ENCODE measurements around the gene LRIG2.

LRIG2 gene

GRCh38 chr1:113126207-113126606, 53.2 kb downstream of the LRIG2 start:
- DNase-seq (ENCODE audit: low read depth) = no peak
- H3K4me3 ChIP-seq (ENCODE audit: control insufficient read depth, low read depth, low read length) = no peak overlapping the region
- TF ChIP-seq CTCF (conservative IDR thresholded peaks at IDR 0.05; ENCODE audit: control insufficient read depth, insufficient read depth, low read depth, low read length) = no peak

DNA sequence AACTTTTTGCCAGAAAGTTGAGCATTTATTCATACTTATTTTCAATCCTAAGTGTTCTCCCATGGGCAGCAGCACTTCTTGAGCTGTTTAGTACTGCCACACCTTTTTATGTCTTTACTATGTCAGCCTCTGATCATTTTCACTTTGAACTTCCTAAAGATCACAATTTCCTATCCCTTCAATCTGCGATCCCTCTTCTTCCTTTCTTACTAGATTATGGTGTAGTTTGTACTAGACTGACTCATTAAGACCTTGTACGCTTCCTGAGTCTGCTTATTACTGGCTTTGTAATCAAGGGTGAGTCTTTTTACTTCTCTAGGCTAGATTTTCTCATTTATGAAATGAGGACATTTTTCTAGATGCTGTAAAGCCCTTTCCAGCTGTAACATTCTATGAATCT, 55.1 kb downstream of the LRIG2 start:
- no peak for DNase-seq (ENCODE audit: low read depth)
- TF ChIP-seq CTCF (conservative IDR thresholded peaks at IDR 0.05; ENCODE audit: control insufficient read depth, insufficient read depth, low read depth, low read length) = no peak
- no peak overlapping the region for H3K4me3 ChIP-seq (ENCODE audit: control insufficient read depth, low read depth, low read length)

DNA sequence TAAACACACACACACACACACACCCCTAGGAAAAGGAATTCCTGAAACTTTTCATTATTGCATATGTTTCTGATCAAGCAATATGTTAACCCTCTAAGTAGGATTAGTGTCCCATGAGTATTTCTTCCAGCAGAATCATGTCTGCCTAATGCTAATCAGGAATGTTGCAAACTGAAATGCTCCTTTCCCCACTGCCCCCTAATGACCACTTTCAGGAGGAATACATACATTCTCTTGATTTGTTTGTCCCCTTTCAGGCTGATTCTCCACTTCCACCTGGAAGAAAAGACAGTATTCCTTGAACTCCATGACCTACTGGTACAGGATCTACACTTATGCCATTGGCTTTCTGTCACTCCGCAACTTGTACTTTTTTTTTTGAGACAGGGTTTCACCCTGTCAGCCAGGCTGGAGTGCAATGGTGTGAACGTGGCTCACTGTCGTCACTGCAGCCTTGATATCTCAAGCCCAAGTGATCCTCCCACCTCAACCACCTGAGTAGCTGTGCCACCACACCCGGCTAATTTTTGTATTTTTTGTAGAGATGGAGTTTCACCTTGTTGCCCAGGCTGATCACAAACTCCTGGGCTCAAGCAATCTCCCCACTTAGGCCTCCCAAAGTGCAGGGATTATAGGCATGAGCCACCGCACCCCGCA, 56.7 kb downstream of the LRIG2 start:
- no peak for DNase-seq (ENCODE audit: low read depth)
- H3K4me3 ChIP-seq (ENCODE audit: control insufficient read depth, low read depth, low read length) = no peak overlapping the region
- no peak for TF ChIP-seq CTCF (conservative IDR thresholded peaks at IDR 0.05; ENCODE audit: control insufficient read depth, insufficient read depth, low read depth, low read length)

DNA sequence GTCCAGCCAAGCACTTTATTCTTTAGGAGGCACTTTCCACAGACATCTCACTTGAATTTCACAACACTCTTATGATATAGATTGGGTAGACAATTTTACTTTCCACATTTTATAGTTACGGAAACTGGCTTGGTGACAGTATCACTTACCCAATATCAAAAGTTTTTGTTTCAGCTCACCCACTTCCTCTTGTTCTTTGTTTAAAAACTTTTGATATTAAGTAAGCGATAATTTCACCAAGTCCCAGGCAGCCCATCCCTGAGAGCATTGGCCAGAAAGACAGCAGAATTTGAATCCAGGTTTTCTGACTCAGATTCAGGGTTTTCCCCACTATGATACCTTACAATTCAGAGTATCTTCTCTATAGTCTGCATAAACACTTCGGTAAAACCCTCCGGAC, 60.0 kb downstream of the LRIG2 start:
- no peak for TF ChIP-seq CTCF (conservative IDR thresholded peaks at IDR 0.05; ENCODE audit: control insufficient read depth, insufficient read depth, low read depth, low read length)
- no peak for DNase-seq (ENCODE audit: low read depth)
- no peak overlapping the region for H3K4me3 ChIP-seq (ENCODE audit: control insufficient read depth, low read depth, low read length)

DNA sequence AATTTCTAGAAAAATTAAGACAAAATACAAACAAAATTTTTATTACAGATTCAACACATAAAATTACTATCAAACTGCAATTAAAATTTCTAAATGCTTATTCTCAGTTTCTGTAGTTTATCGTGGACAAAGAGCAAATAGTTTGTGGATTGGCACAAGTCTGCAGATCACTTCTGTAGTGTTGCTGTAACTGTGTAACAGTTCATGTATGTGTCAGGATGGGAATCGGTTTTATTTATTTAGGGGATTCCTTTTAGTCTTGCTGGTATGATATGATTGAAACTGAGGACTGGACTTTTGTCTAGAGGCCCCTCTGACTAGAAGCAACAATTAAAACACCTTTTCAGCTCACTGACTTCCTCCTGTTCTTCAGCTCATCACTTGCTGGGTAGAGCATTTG, 60.8 kb downstream of the LRIG2 start:
- no peak overlapping the region for H3K4me3 ChIP-seq (ENCODE audit: control insufficient read depth, low read depth, low read length)
- DNase-seq (ENCODE audit: low read depth) = no peak
- no peak for TF ChIP-seq CTCF (conservative IDR thresholded peaks at IDR 0.05; ENCODE audit: control insufficient read depth, insufficient read depth, low read depth, low read length)

DNA sequence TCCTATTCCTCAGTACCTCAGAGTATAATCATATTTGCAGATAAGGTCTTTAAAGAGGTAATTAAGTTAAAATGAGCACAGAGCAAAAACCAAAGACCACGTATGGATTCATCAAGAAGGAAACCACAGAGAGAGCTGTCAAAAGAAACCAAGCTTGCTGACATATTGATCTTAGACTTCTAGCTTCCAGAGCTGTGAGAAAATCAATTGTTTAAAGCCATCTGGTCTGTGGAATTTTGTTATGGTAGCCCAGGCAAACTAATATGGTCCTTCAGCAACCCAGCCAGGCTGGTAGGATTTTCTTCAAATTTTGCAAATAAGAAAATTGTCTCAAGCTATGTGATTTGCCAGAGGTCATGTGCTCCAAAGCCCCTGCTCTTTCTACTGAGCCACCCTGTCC, 62.5 kb downstream of the LRIG2 start:
- no peak for TF ChIP-seq CTCF (conservative IDR thresholded peaks at IDR 0.05; ENCODE audit: control insufficient read depth, insufficient read depth, low read depth, low read length)
- H3K4me3 ChIP-seq (ENCODE audit: control insufficient read depth, low read depth, low read length) = no peak overlapping the region
- no peak for DNase-seq (ENCODE audit: low read depth)

DNA sequence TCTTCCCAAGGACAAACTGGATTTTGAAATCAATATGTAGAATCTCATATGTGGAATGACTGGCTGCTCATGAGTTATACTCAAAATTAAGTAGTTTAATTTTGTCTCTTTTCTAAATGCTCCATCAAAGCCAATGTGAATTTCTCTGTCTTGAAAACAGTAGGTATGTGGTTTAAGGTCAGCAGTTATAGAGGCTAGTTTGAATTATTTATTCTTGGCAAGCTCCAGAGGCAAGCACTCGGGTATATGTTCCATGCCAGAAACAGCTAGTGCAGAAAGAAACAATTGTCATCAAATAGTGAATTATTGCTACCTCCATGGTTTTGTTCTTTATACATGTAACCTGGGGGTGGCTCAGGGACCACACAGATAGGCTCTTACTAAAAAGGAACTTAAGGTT, 63.5 kb downstream of the LRIG2 start:
- DNase-seq (ENCODE audit: low read depth) = no peak
- TF ChIP-seq CTCF (conservative IDR thresholded peaks at IDR 0.05; ENCODE audit: control insufficient read depth, insufficient read depth, low read depth, low read length) = no peak
- no peak overlapping the region for H3K4me3 ChIP-seq (ENCODE audit: control insufficient read depth, low read depth, low read length)

Measured in fibroblast of mammary gland (primary cell).